Measurements from ENCODE around the gene RAD51B. TPM values are rescaled to one million over a fixed set of nuclear protein-coding genes. Genes with fewer than 3 reads are reported as not detected.

The RAD51B gene
- total RNA-seq, 1 experiment from 2014 or later: 8.5 TPM

GRCh38 chr14:68331991-68332390 lies 512.4 kb downstream of the RAD51B start:
- no peaks in the 10 kb centered on the region for H3K4me1 ChIP-seq (ENCODE audit: control insufficient read depth, insufficient read depth, low read length)
- intact Hi-C loops (cut with micrococcal nuclease; ENCODE audit: unreplicated experiment) (no loop called here), in situ Hi-C loops (cut with HindIII; ENCODE audit: low pct_unique_long_range_greater_than_20kb, low sequenced_read_pairs) (no loop called here)
- no peak overlapping the region for H3K27ac ChIP-seq (ENCODE audit: low read length)
- TF ChIP-seq SIN3A (IDR thresholded peaks at IDR 0.05; ENCODE audit: borderline replicate concordance, insufficient read depth, low read depth, low read length): no peak
- no peak for TF ChIP-seq CTCF (IDR thresholded peaks at IDR 0.05)
- TF ChIP-seq TCF7L2 (IDR thresholded peaks at IDR 0.05; ENCODE audit: low read depth, low read length): no peak
- TF ChIP-seq POLR2AphosphoS5 (IDR thresholded peaks at IDR 0.05; ENCODE audit: low read depth, low read length): no peak
- H3K36me3 ChIP-seq (ENCODE audit: control insufficient read depth, insufficient read depth, low read length): no peaks in the 10 kb centered on the region
- no peak overlapping the region for H3K4me3 ChIP-seq (ENCODE audit: low read depth in 2 of 2, low read length in 2 of 2)
- no peaks in the 10 kb centered on the region for H3K27me3 ChIP-seq (ENCODE audit: control insufficient read depth, insufficient read depth, low read length)
- BruUV-seq (replicated peaks): no TSS peak
- no peaks in the 10 kb centered on the region for H3K9me3 ChIP-seq (ENCODE audit: control insufficient read depth, insufficient read depth, low read depth, low read length)
- ATAC-seq (no peak), DNase-seq (ENCODE audit: low read depth, low spot score) (no peak)
- ChIA-PET POLR2A (no interaction called here), CTCF (no interaction called here)

- BruUV-seq (replicated peaks): no TSS peak
- Histone ChIP-seq H3K27me3 (ENCODE audit: control insufficient read depth, insufficient read depth, low read length) (no peaks in the 10 kb centered on the region), H3K27ac (ENCODE audit: low read length) (no peak overlapping the region), H3K36me3 (ENCODE audit: control insufficient read depth, insufficient read depth, low read length) (no peaks in the 10 kb centered on the region), H3K4me1 (ENCODE audit: control insufficient read depth, insufficient read depth, low read length) (no peaks in the 10 kb centered on the region), H3K9me3 (ENCODE audit: control insufficient read depth, insufficient read depth, low read depth, low read length) (no peaks in the 10 kb centered on the region), H3K4me3 (ENCODE audit: low read depth in 2 of 2, low read length in 2 of 2) (no peak overlapping the region)
- POLR2A ChIA-PET: no interaction called here
- CTCF ChIA-PET: no interaction called here
- intact Hi-C loops (cut with micrococcal nuclease; ENCODE audit: unreplicated experiment): no loop called here
- in situ Hi-C loops (cut with HindIII; ENCODE audit: low pct_unique_long_range_greater_than_20kb, low sequenced_read_pairs): no loop called here
- TF ChIP-seq POLR2AphosphoS5 (IDR thresholded peaks at IDR 0.05; ENCODE audit: low read depth, low read length): no peak
- TF ChIP-seq CTCF (IDR thresholded peaks at IDR 0.05): no peak
- TF ChIP-seq SIN3A (IDR thresholded peaks at IDR 0.05; ENCODE audit: borderline replicate concordance, insufficient read depth, low read depth, low read length): no peak
- TF ChIP-seq TCF7L2 (IDR thresholded peaks at IDR 0.05; ENCODE audit: low read depth, low read length): no peak
- TF ChIP-seq REST (IDR thresholded peaks at IDR 0.05; ENCODE audit: insufficient read depth in 1 of 2, low read depth in 2 of 2, low read length in 1 of 2): no peak
- ATAC-seq (no peak), DNase-seq (ENCODE audit: low read depth, low spot score) (no peak)
Measured at GRCh38 chr14:68333262-68333661, 513.7 kb downstream of the RAD51B start.
